K562 (cell line): Measurements from ENCODE around the gene TMPRSS11D. TPM values are rescaled to one million over a fixed set of nuclear protein-coding genes. Genes with fewer than 3 reads are reported as not detected.

Experiments
- ATAC-seq: fragments of 200-7000 bp; cut with Tn5 transposase; 3 replicates; pipeline ENCODE4 v1.9.1; 2020; ENCODE audit warnings: moderate library complexity
- BruUV-seq: library from RNA; stranded (reverse); fragments of 400-500 nt; replicated peaks from 2 replicates; lab custom pipeline; 2021; lab: Mats Ljungman, UMichigan
- CTCF ChIA-PET: fragments of 300-600 bp; formaldehyde crosslinking; extraction: SDS; loops from one replicate; lab custom pipeline; 2021; ENCODE audit warnings: low intra/inter-chr PET ratio; lab: Yijun Ruan, JAX
- POLR2A ChIA-PET: fragments of 300-600, 350-650 bp; sonication (Branson Sonifier 250); formaldehyde crosslinking; extraction: SDS; loops from one replicate; lab custom pipeline; 2021; ENCODE audit warnings: antibody characterized with exemption, inconsistent platforms; lab: Yijun Ruan, JAX
- DNase-seq, 4 experiments: peaks; one replicate each; pipeline versions ENCODE4 v3.0.0 to v3.0.0-alpha.2; 2011 to 2018; ENCODE audit warnings: low spot score in 3 of 4, mixed read lengths in 3 of 4; ENCODE audit errors: extremely low read depth in 1 of 4
- FAIRE-seq: peaks from 2 replicates; lab custom pipeline; 2011; peaks lifted over from hg19 to GRCh38; lab: Jason Lieb, UNC
- H2AFZ ChIP-seq: 2 replicates; pipeline ENCODE4 v1.6.0; 2011; ENCODE audit warnings: low read depth, low read length, control low read depth, inconsistent platforms
- H3K27ac ChIP-seq: fragments of 200-600 bp; 3 replicates; pipeline ENCODE4 v1.8.0; 2011; ENCODE audit warnings: low read depth, mild to moderate bottlenecking, control low read depth, inconsistent platforms, low read length, moderate library complexity, mixed read lengths; ENCODE audit errors: extremely low read depth
- H3K27me3 ChIP-seq, 2 experiments: fragments of 300-600 bp in 1 of 2; 2 replicates in 1 of 2; 3 replicates in 1 of 2; pipeline versions ENCODE4 v1.6.0 to v1.8.0; 2011; ENCODE audit warnings: inconsistent platforms in 2 of 2, low read length in 2 of 2, mild to moderate bottlenecking in 1 of 2, mixed read lengths in 1 of 2, moderate library complexity in 1 of 2; ENCODE audit not compliant: control insufficient read depth in 2 of 2, insufficient read depth in 2 of 2
- H3K36me3 ChIP-seq: fragments of 300-600 bp; 3 replicates; pipeline ENCODE4 v1.8.0; 2011; ENCODE audit warnings: mild to moderate bottlenecking, low read length, inconsistent platforms; ENCODE audit not compliant: control insufficient read depth, insufficient read depth
- H3K4me1 ChIP-seq, 2 experiments: fragments of 200-600 bp in 1 of 2; replicated peaks in 1 of 2; 2 replicates in 1 of 2; 3 replicates in 1 of 2; pipeline versions ENCODE4 v1.5.1 to v1.8.0; 2011; ENCODE audit warnings: inconsistent platforms in 2 of 2, low read length in 2 of 2, mild to moderate bottlenecking in 1 of 2, mixed read lengths in 1 of 2, moderate library complexity in 1 of 2; ENCODE audit not compliant: control insufficient read depth in 2 of 2, insufficient read depth in 2 of 2
- H3K4me2 ChIP-seq: 2 replicates; pipeline ENCODE4 v1.6.1; 2011; ENCODE audit warnings: low read length, control low read depth, inconsistent platforms, mixed read lengths; ENCODE audit not compliant: insufficient read depth
- H3K4me3 ChIP-seq: fragments of 200-600 bp; sonication (generic), shearing (Covaris generic); 2 replicates; pipeline ENCODE4 v1.5.1; 2016; ENCODE audit warnings: control low read depth, inconsistent platforms
- H3K79me2 ChIP-seq: fragments of 200-600 bp; 3 replicates; pipeline ENCODE4 v1.8.0; 2011; ENCODE audit warnings: low read length, inconsistent platforms; ENCODE audit not compliant: control insufficient read depth, insufficient read depth
- H3K9ac ChIP-seq, 2 experiments: 2 replicates each; pipeline versions ENCODE4 v1.6.0 to v1.6.1; 2011; ENCODE audit warnings: low read depth in 2 of 2, low read length in 2 of 2, control low read depth in 1 of 2, inconsistent platforms in 1 of 2, mild to moderate bottlenecking in 1 of 2, mixed read lengths in 1 of 2; ENCODE audit not compliant: insufficient read depth in 1 of 2
- H3K9me1 ChIP-seq: one replicate; pipeline ENCODE4 v1.6.0; 2011; ENCODE audit warnings: inconsistent platforms, mild to moderate bottlenecking, low read length, moderate library complexity; ENCODE audit not compliant: control insufficient read depth, insufficient read depth
- H3K9me3 ChIP-seq: replicated peaks from 2 replicates; pipeline ENCODE4 v1.5.1; 2011; ENCODE audit warnings: low read depth, low read length, inconsistent platforms; ENCODE audit not compliant: control insufficient read depth, insufficient read depth
- H4K20me1 ChIP-seq: replicated peaks from 2 replicates; pipeline ENCODE4 v1.6.1; 2011; ENCODE audit warnings: low read length, inconsistent platforms, mixed read lengths; ENCODE audit not compliant: control insufficient read depth, insufficient read depth
- CBFA2T2 ChIP-seq: fragments of 450-650 bp; conservative IDR thresholded peaks from 2 replicates; pipeline ENCODE4 v1.6.1; 2017; ENCODE audit warnings: mild to moderate bottlenecking
- CSDE1 ChIP-seq, 2 experiments: fragments of 450-650 bp; IDR thresholded peaks; 2 replicates each; pipeline ENCODE4 v1.6.1; 2016; ENCODE audit warnings: mild to moderate bottlenecking in 1 of 2
- EWSR1 ChIP-seq: fragments of 450-650 bp; IDR thresholded peaks from 2 replicates; pipeline ENCODE4 v1.6.1; 2018; ENCODE audit warnings: borderline replicate concordance, mild to moderate bottlenecking, low read depth, moderate library complexity; ENCODE audit not compliant: partially characterized antibody
- MAFK ChIP-seq: IDR thresholded peaks from 2 replicates; pipeline ENCODE4 v1.6.1; 2011; ENCODE audit warnings: low read length, improper control_type of control experiment
- MAX ChIP-seq: sonication (generic); formaldehyde crosslinking; IDR thresholded peaks from 2 replicates; pipeline ENCODE4 v1.9.0; 2022; ENCODE audit warnings: mild to moderate bottlenecking, missing genetic modification reagents
- NFXL1 ChIP-seq: fragments of 450-650 bp; formaldehyde crosslinking; IDR thresholded peaks from 2 replicates; pipeline ENCODE4 v1.4.0; 2021; ENCODE audit warnings: mild to moderate bottlenecking
- PHF21A ChIP-seq: fragments of 450-650 bp; IDR thresholded peaks from 2 replicates; pipeline ENCODE4 v1.6.1; 2017; ENCODE audit warnings: low read depth, borderline replicate concordance
- TAF7 ChIP-seq: fragments of 450-650 bp; IDR thresholded peaks from 2 replicates; pipeline ENCODE4 v1.6.1; 2016; ENCODE audit warnings: missing genetic modification characterization, missing compliant biosample characterization
- ZNF24 ChIP-seq: fragments of 450-650 bp; IDR thresholded peaks from 2 replicates; pipeline ENCODE4 v1.6.1; 2016
- ZNF407 ChIP-seq: fragments of 450-650 bp; IDR thresholded peaks from 2 replicates; pipeline ENCODE4 v1.6.1; 2016; ENCODE audit warnings: low read depth
- WGBS: fragments of 100-300 bp; shearing (Covaris generic); methylation state at CpG from one replicate; pipeline ENCODE4 v1.1.6; 2016; ENCODE audit warnings: low coverage, mixed read lengths; ENCODE audit not compliant: insufficient coverage; ENCODE audit errors: missing lambda C conversion rate; 5-methylcytosine and 5-hydroxymethylcytosine counted together
- in situ Hi-C: fragments of 300-500 bp; cut with MboI; formaldehyde crosslinking; loops from 4 replicates; pipeline ENCODE4 v1.15.0; 2018; ENCODE audit warnings: inconsistent platforms, mixed read lengths
- intact Hi-C: fragments of 100-400 bp; cut with micrococcal nuclease; formaldehyde crosslinking; loops from 2 replicates; pipeline ENCODE4 v1.14.2; 2022
- polyA plus RNA-seq, 8 experiments: library from polyadenylated mRNA; depleted of rRNA in 4 of 8; stranded (reverse) in 5 of 8; unstranded in 3 of 8; fragments of >200 nt; fragmentation: Nextera tagmentation in 2 of 8; fragmentation: Illumina TruSeq in 1 of 8; extraction: Ambion mirVana in 2 of 8; extraction: Trizol in 1 of 8; gene quantifications; 2 replicates each; pipeline versions ENCODE4 v1.2.1 to v1.2.3, GENCODE V29; 2011 to 2014; ENCODE audit warnings: inconsistent platforms in 1 of 8, missing spikeins in 1 of 8
- total RNA-seq, 7 experiments: library from RNA; depleted of rRNA in 6 of 7; stranded (reverse); fragments of >200 nt in 6 of 7; fragmentation: Illumina TruSeq in 2 of 7; extraction: Trizol in 2 of 7; gene quantifications; 2 replicates each; pipeline versions ENCODE4 v1.2.1 to v1.2.3, GENCODE V29; 2011 to 2021; ENCODE audit warnings: low replicate concordance in 1 of 7

Gene TMPRSS11D
- total and polyA plus RNA-seq, 9 of the 15 experiments (the other 6 are each of a cell fraction or from before 2014, with no cell fraction given), result not detected

GRCh38 chr4:67926485-67926884 lies 42.7 kb upstream of the TMPRSS11D start (continued):
- TF ChIP-seq MAFK (no peak), MAX (CRISPR knock-in tag) (no peak)

GRCh38 chr4:67922697-67923096 lies 38.9 kb upstream of the TMPRSS11D start:
- CTCF ChIA-PET, result no interaction called here
- Histone ChIP-seq H3K4me3 (no peak overlapping the region), H3K27me3 (no peaks in the 10 kb centered on the region), H3K4me1 (no peaks in the 10 kb centered on the region), H3K4me2 (no peak overlapping the region), H2AFZ (no peak overlapping the region), H3K27ac (no peak overlapping the region), H3K79me2 (no peaks in the 10 kb centered on the region), H3K9me3 (no peaks in the 10 kb centered on the region), H3K9me1 (no peaks in the 10 kb centered on the region), H4K20me1 (no peaks in the 10 kb centered on the region), H3K9ac (no peak overlapping the region), H3K36me3 (no peaks in the 10 kb centered on the region)
- FAIRE-seq (no peak), DNase-seq (no peak), ATAC-seq (no peak)
- POLR2A ChIA-PET, result no interaction called here
- in situ Hi-C loops, result no loop called here
- WGBS, result 3% methylated on average over 4 of the region's 4 CpGs
- no TSS peak for BruUV-seq
- intact Hi-C loops, result no loop called here
- TF ChIP-seq EWSR1 (no peak), NFXL1 (no peak), ZNF24 (no peak), CSDE1 (IDR thresholded peaks at IDR 0.05) (no peak), ZNF407 (no peak), PHF21A (no peak), TAF7 (tag) (no peak), CBFA2T2 (no peak)
